T-helper 2 cell (primary cell): ENCODE results near the gene SNAI1.
A peak's percentile ranks its signal among the peaks of the same experiment; 100 is the strongest.
"Not testable (repeated sequence)": the region's sequence is repeated elsewhere in the genome, so short reads cannot be mapped to it uniquely, and the experiment has no call there.

ENCODE experiments used
- DNase-seq, 5 experiments: peaks; one replicate each; pipeline versions ENCODE4 v3.0.0 to v3.0.0-alpha.2; 2012 to 2022

The SNAI1 gene

GRCh38 chr20:49964964-49965780 is 17.6 kb upstream of the SNAI1 start:
- peak in 1 of 5 experiments; percentile 20 for DNase-seq

- no peak for DNase-seq
Observed at GRCh38 chr20:49965781-49966305, 16.9 kb upstream of the SNAI1 start.

DNA sequence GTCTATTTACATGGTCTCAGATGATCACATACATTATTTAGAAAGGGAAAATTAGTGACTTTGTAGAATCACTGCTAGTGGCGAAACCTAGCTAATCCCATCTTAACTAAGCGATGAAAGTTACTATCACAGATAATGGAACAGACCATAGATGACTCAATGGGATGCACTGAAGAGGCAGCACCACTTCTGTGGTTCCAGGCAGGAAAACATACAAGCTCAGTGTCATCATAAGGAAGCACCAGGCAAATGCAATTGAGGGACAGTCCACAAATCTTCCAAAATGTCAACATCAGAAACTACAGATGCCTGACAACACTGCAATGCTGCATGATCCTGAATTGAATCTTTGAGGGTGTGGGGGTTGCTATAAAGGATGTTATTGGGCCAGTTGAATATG is 15.9 kb upstream of the SNAI1 start:
- no peak for DNase-seq

DNA sequence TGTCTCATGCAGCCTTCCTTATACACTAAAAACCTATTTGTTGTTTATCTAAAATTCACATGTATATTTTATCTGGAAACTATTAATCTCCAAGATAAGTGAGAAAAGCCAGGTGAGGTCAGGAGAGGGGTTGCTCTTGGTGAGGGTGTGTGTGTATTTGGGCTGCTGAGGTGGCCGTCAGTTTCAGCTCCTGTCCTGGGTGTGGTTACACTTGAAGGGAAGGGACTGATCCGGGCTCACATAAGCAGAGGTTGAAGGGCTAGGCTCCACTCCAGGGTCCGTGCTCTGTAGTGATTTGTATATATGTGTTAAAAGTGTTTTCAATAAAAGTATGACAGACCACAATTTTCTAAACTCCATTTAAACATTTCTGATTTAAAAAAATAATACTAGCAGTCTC is 13.5 kb upstream of the SNAI1 start:
- no peak for DNase-seq

DNA sequence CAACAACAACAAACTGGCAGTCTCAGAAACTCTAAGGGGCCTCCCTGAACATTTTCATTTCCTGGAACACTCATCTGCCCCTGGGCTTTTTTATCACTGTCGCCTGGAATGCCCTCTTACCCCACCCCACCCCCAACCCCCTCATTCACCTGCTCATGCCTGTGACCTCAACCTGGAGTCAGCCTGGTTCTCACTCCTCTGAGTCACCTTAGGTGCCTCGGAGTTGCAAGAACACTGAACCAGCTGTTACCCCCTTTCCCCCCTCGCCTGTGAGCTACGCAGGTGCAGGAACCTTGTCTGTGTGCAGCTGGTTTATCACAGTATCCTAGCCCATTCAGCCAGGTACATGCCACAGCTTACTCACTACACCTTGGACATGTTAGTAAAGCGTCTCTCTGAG is 12.8 kb upstream of the SNAI1 start:
- no peak for DNase-seq

DNA sequence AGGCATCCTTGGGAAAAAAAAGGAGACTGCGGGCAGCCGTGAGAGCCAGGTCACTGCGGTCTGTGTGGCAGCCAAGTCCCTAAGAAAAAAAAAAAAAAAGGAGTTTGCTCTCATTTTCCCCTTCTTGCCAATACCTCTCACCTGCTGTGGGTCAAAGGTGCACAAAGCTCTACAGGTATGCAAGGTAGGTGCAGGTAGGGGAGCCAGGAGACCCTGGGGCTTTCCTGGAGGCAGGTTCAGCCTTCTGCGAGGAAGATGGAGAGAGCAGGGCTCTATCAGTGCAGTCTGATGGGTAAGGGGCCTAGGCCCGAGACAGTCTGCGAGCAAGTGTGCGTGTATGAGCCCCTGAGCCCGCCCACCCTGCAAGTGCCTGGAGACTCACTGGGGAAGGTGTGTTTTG is 12.3 kb upstream of the SNAI1 start:
- no peak for DNase-seq

- no peak for DNase-seq
Observed at GRCh38 chr20:49973981-49974380, 8.8 kb upstream of the SNAI1 start.

GRCh38 chr20:49976542-49976941 is 6.2 kb upstream of the SNAI1 start:
- no peak for DNase-seq

DNA sequence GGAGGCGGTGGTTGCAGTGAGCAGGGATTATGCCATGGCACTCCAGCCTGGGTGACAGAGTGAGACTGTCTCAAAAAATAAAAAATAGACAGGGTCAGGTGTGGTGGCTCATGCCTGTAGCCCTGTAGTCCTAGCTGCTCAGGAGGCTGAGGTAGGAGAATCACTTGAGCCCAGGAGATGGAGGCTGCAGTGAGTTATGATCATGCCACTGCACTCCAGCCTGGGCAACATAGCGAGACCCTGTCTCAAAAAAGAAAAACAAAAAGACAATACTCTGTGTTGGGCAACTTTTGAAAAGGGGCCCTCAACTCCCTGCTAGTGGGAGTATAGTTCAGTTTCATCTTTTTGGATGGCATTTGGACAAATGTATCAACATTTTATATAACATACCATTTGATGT is 5.0 kb upstream of the SNAI1 start:
- not testable (repeated sequence) for DNase-seq

DNA sequence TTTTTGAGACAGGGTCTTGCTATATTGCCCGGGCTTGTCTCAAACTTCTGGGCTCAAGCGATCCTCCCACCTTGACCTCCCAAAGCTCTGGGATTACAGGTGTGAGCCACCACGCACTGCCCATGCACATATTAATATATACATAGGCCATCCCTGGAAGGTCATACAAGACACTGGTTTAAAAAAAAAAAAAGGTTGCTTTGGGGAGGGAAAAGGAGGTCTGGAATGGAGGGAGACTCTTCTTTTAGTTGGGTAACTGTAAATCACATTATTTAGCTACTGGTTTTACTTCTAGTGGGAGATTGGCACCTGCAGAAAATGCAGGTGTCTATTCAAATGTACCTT is 4.1 kb upstream of the SNAI1 start:
- DNase-seq: no peak

DNA sequence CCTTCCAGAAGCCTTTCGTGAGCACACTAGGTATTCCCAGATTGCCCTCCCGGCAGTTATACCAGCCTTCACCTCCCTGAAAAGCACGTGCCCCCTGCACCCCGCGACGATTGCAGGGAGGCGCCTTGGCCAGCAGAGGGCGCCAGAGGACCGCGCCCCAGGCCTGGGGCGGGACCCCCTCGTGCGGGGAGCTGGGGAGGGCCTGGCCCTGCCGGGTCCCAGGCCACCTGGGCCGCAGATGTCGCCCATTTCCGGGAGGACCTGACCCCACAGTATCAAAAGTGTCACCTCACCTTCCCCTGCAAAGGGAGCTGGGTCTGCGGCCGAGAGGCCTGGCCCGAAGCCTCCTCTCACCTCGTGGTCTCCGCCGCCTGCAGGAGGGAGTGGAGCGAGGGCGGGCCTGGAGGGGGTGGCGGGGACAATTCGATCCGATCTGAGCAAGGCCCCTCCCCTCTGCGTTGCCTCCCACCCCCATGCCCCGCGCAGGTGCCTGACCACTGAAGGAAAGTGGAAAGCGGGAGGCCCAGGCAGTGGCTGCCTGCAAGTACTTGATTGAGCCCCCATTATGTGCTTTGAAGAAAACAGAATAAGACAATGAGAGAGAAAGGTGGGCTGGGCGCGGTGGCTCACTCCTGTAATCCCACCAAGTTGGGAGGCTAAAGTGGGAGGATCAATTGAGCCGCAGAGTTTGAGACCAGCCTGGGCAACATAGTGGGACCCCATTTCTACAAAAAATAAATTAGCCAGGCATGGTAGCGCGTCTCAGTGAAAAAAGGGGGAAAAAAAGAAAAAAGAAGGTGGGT is 3.5 kb upstream of the SNAI1 start:
- peak; percentile 43 to 58 (median 50) for DNase-seq

- DNase-seq: no peak
Observed at GRCh38 chr20:49980140-49981008, 2.4 kb upstream of the SNAI1 start.

DNA sequence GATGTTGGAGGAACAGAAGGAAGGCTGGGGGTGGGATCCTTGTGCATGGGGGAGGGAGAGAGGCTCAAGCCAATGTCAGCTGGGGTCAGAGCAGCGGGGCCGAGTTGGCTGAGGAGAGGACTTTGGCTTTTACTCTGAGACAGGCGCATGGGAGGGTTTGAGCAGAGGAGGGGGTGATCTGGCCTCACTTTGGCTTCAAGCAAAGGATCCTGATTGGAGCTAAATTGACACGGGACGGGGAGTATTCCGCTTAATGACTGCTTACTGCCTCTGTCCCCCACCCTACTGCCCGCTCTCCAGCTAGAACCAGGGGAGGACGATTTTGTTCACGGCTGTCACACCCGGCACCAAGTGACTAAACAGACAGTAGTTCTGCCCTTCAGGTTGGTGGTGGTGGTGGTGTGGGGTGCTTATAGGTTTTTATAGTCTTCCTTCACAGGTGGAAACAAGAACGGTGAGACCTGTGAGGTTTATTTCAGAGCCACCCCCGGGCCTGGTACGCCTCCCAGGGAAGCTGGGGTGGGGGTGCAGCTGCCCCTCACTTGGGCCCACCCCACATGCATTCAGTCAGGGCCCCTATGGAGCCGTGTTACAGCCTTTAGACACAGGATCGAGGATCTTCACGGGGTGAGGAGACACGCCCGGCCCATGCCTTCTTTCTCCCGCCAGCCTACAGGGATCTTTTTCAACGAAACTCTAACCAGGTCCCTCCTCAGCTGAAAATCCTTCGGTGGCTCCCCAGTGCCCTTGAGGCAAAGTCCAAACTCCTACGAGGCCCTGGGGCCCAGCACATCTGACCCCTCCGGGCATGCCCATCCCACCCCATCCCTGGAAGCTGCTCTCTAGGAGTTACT is 1.3 kb upstream of the SNAI1 start:
- no peak for DNase-seq

DNA sequence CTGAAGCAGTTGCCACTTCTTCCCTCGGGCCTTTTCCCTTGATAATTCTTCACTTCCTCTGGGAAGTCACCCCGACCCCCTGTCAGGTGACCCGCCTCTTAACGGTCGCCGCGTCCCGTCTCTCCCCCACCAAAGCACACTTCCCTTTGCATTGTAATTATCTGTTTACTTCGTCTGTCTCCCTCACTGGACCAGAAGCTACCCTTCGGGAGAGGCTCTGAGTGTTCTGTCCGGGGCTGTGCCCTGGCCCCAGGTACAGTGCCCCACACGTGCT is 771 bp upstream of the SNAI1 start:
- DNase-seq: no peak

- no peak for DNase-seq
Observed at GRCh38 chr20:49983123-49983847, 505 bp downstream of the SNAI1 start.

GRCh38 chr20:49983848-49984408 is 1.1 kb downstream of the SNAI1 start:
- DNase-seq: no peak

- DNase-seq: no peak
Observed at GRCh38 chr20:49984426-49985153, 1.8 kb downstream of the SNAI1 start.

DNA sequence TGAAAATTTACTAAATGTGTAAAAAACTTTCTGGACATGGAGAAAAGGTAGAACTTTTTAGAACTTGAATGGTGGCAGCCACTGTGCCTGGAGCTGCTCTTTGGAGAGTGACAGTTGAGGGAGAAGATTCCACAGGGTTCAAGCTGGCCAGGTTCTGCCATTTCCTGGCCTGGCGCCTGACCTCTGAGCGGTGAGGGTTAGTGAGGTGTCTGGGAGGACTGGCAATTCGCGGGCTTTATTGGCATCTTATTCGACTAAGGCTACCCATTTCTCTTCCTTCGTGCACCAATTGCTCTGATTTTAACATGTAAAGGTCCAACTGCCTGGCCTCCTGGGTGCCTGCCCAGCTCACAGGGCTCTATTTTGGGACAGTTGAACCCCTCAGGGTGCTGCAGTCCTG is 2.4 kb downstream of the SNAI1 start:
- DNase-seq: no peak

GRCh38 chr20:49985617-49986016 is 2.8 kb downstream of the SNAI1 start:
- no peak for DNase-seq

DNA sequence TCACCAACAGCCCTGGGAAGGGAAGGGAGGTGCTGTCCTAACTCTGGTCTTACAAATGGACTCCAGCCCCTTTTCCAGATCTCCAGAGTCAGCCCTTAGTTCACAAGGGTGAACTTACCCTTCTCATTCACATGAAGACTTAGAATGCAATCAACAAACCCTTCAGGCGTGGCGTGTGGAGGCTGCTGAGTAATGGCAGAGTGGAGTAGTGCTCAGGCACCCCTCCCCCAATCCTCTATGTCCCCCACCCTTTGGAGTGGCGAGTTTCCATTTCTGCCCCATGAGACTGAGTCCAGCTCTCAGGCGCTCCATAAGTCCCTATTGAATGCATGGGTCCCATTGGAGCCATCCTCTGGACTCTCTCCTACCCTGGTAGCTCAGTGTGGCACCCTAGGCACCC is 3.3 kb downstream of the SNAI1 start:
- no peak for DNase-seq
